Activated naive CD4-positive, alpha-beta T cell treated with anti-CD3 and anti-CD28 coated beads, Interleukin-2, amount 10 ng/mL, durations not matched to agents 7 days and 5 days (primary cell): Measurements from ENCODE around the gene HCN2.

Experiments
- CTCF ChIA-PET: fragments of 350-600 bp; sonication (Branson Sonifier 250); formaldehyde crosslinking; loops from one replicate; lab custom pipeline; 2021; ENCODE audit warnings: antibody characterized with exemption; lab: Charles Lee
- DNase-seq: peaks from one replicate; pipeline ENCODE4 v3.0.0-alpha.2; 2020
- H3K27ac Mint-ChIP-seq: one replicate; pipeline ENCODE4 v1.8.0; 2021; ENCODE audit warnings: mild to moderate bottlenecking, moderate library complexity, mixed read lengths
- H3K27me3 Mint-ChIP-seq: one replicate; pipeline ENCODE4 v1.8.0; 2021; ENCODE audit warnings: mild to moderate bottlenecking, mixed read lengths
- H3K36me3 Mint-ChIP-seq: one replicate; pipeline ENCODE4 v1.8.0; 2021; ENCODE audit warnings: mixed read lengths
- H3K4me1 Mint-ChIP-seq: one replicate; pipeline ENCODE4 v1.8.0; 2021; ENCODE audit warnings: mixed read lengths
- H3K4me3 Mint-ChIP-seq: one replicate; pipeline ENCODE4 v1.8.0; 2021; ENCODE audit warnings: mild to moderate bottlenecking, moderate library complexity, mixed read lengths
- H3K9me3 Mint-ChIP-seq: one replicate; pipeline ENCODE4 v1.8.0; 2021; ENCODE audit warnings: mixed read lengths

The HCN2 gene

GRCh38 chr19:558770-559439 lies 30.8 kb upstream of the HCN2 start:
- Mint-ChIP-seq H3K27me3 (no peaks in the 10 kb centered on the region), H3K36me3 (no peaks in the 10 kb centered on the region), H3K9me3 (no peaks in the 10 kb centered on the region), H3K27ac (no peak overlapping the region), H3K4me3 (no peak overlapping the region), H3K4me1 (peaks cover 3% of the 10 kb centered on the region)
- DNase-seq = no peak
- CTCF ChIA-PET = no interaction called here

- H3K9me3 Mint-ChIP-seq = no peaks in the 10 kb centered on the region
- CTCF ChIA-PET = no interaction called here
- no peak overlapping the region for H3K4me3 Mint-ChIP-seq
- DNase-seq = no peak
- H3K4me1 Mint-ChIP-seq = peaks cover 3% of the 10 kb centered on the region
- H3K27me3 Mint-ChIP-seq = no peaks in the 10 kb centered on the region
- no peaks in the 10 kb centered on the region for H3K36me3 Mint-ChIP-seq
- no peak overlapping the region for H3K27ac Mint-ChIP-seq
Observed at GRCh38 chr19:560121-560520, 29.6 kb upstream of the HCN2 start.

GRCh38 chr19:566403-566802 lies 23.3 kb upstream of the HCN2 start:
- Mint-ChIP-seq H3K27me3 (peaks cover 7% of the 10 kb centered on the region), H3K36me3 (peaks cover 3% of the 10 kb centered on the region), H3K27ac (no peak overlapping the region), H3K4me3 (no peak overlapping the region), H3K9me3 (no peaks in the 10 kb centered on the region), H3K4me1 (peaks cover 12% of the 10 kb centered on the region)
- DNase-seq = no peak
- CTCF ChIA-PET = no interaction called here

- H3K27ac Mint-ChIP-seq = no peak overlapping the region
- H3K4me3 Mint-ChIP-seq = no peak overlapping the region
- CTCF ChIA-PET = no interaction called here
- peaks cover 7% of the 10 kb centered on the region for H3K27me3 Mint-ChIP-seq
- H3K4me1 Mint-ChIP-seq = peaks cover 14% of the 10 kb centered on the region
- H3K9me3 Mint-ChIP-seq = no peaks in the 10 kb centered on the region
- no peak for DNase-seq
- peaks cover 3% of the 10 kb centered on the region for H3K36me3 Mint-ChIP-seq
Observed at GRCh38 chr19:566844-567243, 22.8 kb upstream of the HCN2 start.

- CTCF ChIA-PET = no interaction called here
- H3K9me3 Mint-ChIP-seq = no peaks in the 10 kb centered on the region
- H3K4me3 Mint-ChIP-seq = no peak overlapping the region
- H3K4me1 Mint-ChIP-seq = peaks cover 17% of the 10 kb centered on the region
- H3K27ac Mint-ChIP-seq = no peak overlapping the region
- H3K27me3 Mint-ChIP-seq = peaks cover 7% of the 10 kb centered on the region
- peaks cover 3% of the 10 kb centered on the region for H3K36me3 Mint-ChIP-seq
- DNase-seq = no peak
Observed at GRCh38 chr19:567296-567900, 22.3 kb upstream of the HCN2 start.

- CTCF ChIA-PET = no interaction called here
- H3K36me3 Mint-ChIP-seq = peaks cover 3% of the 10 kb centered on the region
- peak overlapping the region; percentile 71 for H3K4me3 Mint-ChIP-seq
- peaks cover 7% of the 10 kb centered on the region for H3K27me3 Mint-ChIP-seq
- H3K9me3 Mint-ChIP-seq = no peaks in the 10 kb centered on the region
- peak overlapping the region; percentile 91 for H3K27ac Mint-ChIP-seq
- peaks cover 37% of the 10 kb centered on the region for H3K4me1 Mint-ChIP-seq
- DNase-seq = no peak
Observed at GRCh38 chr19:570251-570686, 19.4 kb upstream of the HCN2 start.

- peak; percentile 75 for DNase-seq
- Mint-ChIP-seq H3K4me3 (peak overlapping the region; percentile 84), H3K27ac (peak overlapping the region; percentile 98), H3K36me3 (peaks cover 3% of the 10 kb centered on the region), H3K27me3 (peaks cover 7% of the 10 kb centered on the region), H3K9me3 (no peaks in the 10 kb centered on the region), H3K4me1 (peaks cover 41% of the 10 kb centered on the region)
- CTCF ChIA-PET = interaction anchor here (1.4 kb wide), 1 partner anchor 60 kb away, joined by 3 read pairs; no protein-coding TSS in a partner anchor
Observed at GRCh38 chr19:570937-571565, 18.6 kb upstream of the HCN2 start.

GRCh38 chr19:571566-571974 lies 18.1 kb upstream of the HCN2 start:
- peaks cover 5% of the 10 kb centered on the region for H3K36me3 Mint-ChIP-seq
- peaks cover 7% of the 10 kb centered on the region for H3K27me3 Mint-ChIP-seq
- H3K27ac Mint-ChIP-seq = peak overlapping the region; percentile 98
- CTCF ChIA-PET = interaction anchor here (1.4 kb wide), 1 partner anchor 60 kb away, joined by 3 read pairs; no protein-coding TSS in a partner anchor
- no peaks in the 10 kb centered on the region for H3K9me3 Mint-ChIP-seq
- peak overlapping the region; percentile 84 for H3K4me3 Mint-ChIP-seq
- peaks cover 46% of the 10 kb centered on the region for H3K4me1 Mint-ChIP-seq
- DNase-seq = peak; percentile 44

GRCh38 chr19:572140-572742 lies 17.4 kb upstream of the HCN2 start, which contains the start of gene BSG:
TSS of gene BSG (plus strand) at chr19:572596. CDS start at chr19:572635, 39 bp downstream.
- CTCF ChIA-PET = interaction anchor here (1.4 kb wide), 1 partner anchor 61 kb away, joined by 3 read pairs; no protein-coding TSS in a partner anchor
- no peaks in the 10 kb centered on the region for H3K9me3 Mint-ChIP-seq

GRCh38 chr19:572743-573518 lies 16.8 kb upstream of the HCN2 start:
- no peak for DNase-seq
- no peaks in the 10 kb centered on the region for H3K9me3 Mint-ChIP-seq
- peak overlapping the region; percentile 84 for H3K4me3 Mint-ChIP-seq
- H3K4me1 Mint-ChIP-seq = peaks cover 52% of the 10 kb centered on the region
- H3K27ac Mint-ChIP-seq = peak overlapping the region; percentile 91
- peaks cover 2% of the 10 kb centered on the region for H3K36me3 Mint-ChIP-seq
- CTCF ChIA-PET = no interaction called here
- H3K27me3 Mint-ChIP-seq = peaks cover 7% of the 10 kb centered on the region

More at GRCh38 chr19:572140-572742, 17.4 kb upstream of the HCN2 start, which contains the start of gene BSG:
- peaks cover 50% of the 10 kb centered on the region for H3K4me1 Mint-ChIP-seq
- H3K27me3 Mint-ChIP-seq = peaks cover 7% of the 10 kb centered on the region
- H3K27ac Mint-ChIP-seq = peak within 1 kb of the TSS; percentile 98
- DNase-seq = peak; percentile 99
- peaks cover 4% of the 10 kb centered on the region for H3K36me3 Mint-ChIP-seq
- H3K4me3 Mint-ChIP-seq = peak within 1 kb of the TSS; percentile 84

GRCh38 chr19:573519-573825 lies 16.2 kb upstream of the HCN2 start:
- Mint-ChIP-seq H3K27me3 (peaks cover 7% of the 10 kb centered on the region), H3K4me1 (peaks cover 54% of the 10 kb centered on the region), H3K36me3 (peaks cover 4% of the 10 kb centered on the region), H3K27ac (peak overlapping the region; percentile 75), H3K9me3 (no peaks in the 10 kb centered on the region), H3K4me3 (peak overlapping the region; percentile 82)
- CTCF ChIA-PET = no interaction called here
- DNase-seq = no peak

- Mint-ChIP-seq H3K36me3 (peaks cover 4% of the 10 kb centered on the region), H3K4me3 (peak overlapping the region; percentile 82), H3K27me3 (peaks cover 7% of the 10 kb centered on the region), H3K9me3 (no peaks in the 10 kb centered on the region), H3K4me1 (peaks cover 50% of the 10 kb centered on the region), H3K27ac (peak overlapping the region; percentile 28)
- DNase-seq = no peak
- CTCF ChIA-PET = interaction anchor here (0.6 to 2.1 kb wide), 5 partner anchors 10 to 1192 kb away, joined by 3 to 13 read pairs (median 3); no protein-coding TSS in a partner anchor
Observed at GRCh38 chr19:574658-575526, 14.8 kb upstream of the HCN2 start.
